HG03342 (cell line): Measurements from ENCODE around the gene RAD9A.

Source experiments
- ATAC-seq: cut with Tn5 transposase; IDR thresholded peaks from one replicate; pipeline ENCODE4 v1.9.1; 2021; ENCODE audit warnings: mild to moderate bottlenecking, moderate library complexity; ENCODE audit not compliant: unreplicated experiment

Gene RAD9A

GRCh38 chr11:67407688-67408163, 15.9 kb downstream of the RAD9A start:
- no peak for ATAC-seq

GRCh38 chr11:67408437-67409200, 16.8 kb downstream of the RAD9A start:
- no peak for ATAC-seq

- no peak for ATAC-seq
Measured at GRCh38 chr11:67409261-67409666, 17.5 kb downstream of the RAD9A start.

- ATAC-seq: no peak
Measured at GRCh38 chr11:67409781-67410368, 18.1 kb downstream of the RAD9A start.

GRCh38 chr11:67410369-67410831, 18.6 kb downstream of the RAD9A start:
- ATAC-seq: no peak

GRCh38 chr11:67410984-67411784, 19.4 kb downstream of the RAD9A start:
- no peak for ATAC-seq

- ATAC-seq: no peak
Measured at GRCh38 chr11:67411785-67412152, 20.0 kb downstream of the RAD9A start.

- no peak for ATAC-seq
Measured at GRCh38 chr11:67412495-67413179, 20.9 kb downstream of the RAD9A start.

GRCh38 chr11:67413266-67413849, 21.6 kb downstream of the RAD9A start:
- no peak for ATAC-seq

- no peak for ATAC-seq
Measured at GRCh38 chr11:67415501-67416304, 23.9 kb downstream of the RAD9A start, which contains the start of gene CARNS1. Gene CARNS1 (plus strand): TSS chr11:67415678. CDS start chr11:67416200, 522 bp downstream.

- no peak for ATAC-seq
Measured at GRCh38 chr11:67416416-67417335, 24.9 kb downstream of the RAD9A start.

- no peak for ATAC-seq
Measured at GRCh38 chr11:67417425-67417824, 25.6 kb downstream of the RAD9A start.

- ATAC-seq: no peak
Measured at GRCh38 chr11:67418476-67419281, 26.9 kb downstream of the RAD9A start.

GRCh38 chr11:67419325-67420049, 27.7 kb downstream of the RAD9A start:
- no peak for ATAC-seq

- no peak for ATAC-seq
Measured at GRCh38 chr11:67420147-67420645, 28.4 kb downstream of the RAD9A start.

- ATAC-seq: peak; percentile 83
Measured at GRCh38 chr11:67420646-67421429, 29.1 kb downstream of the RAD9A start.
